Muscle layer of duodenum (tissue), 2 donors: ENCODE results near the gene GALNT9.
A peak's percentile ranks its signal among the peaks of the same experiment; 100 is the strongest.

Experiments
- H3K27ac ChIP-seq: one replicate; pipeline ENCODE4 v1.7.0; 2013; ENCODE audit warnings: mild to moderate bottlenecking, low read length
- H3K27me3 ChIP-seq: one replicate; pipeline ENCODE4 v1.7.0; 2013; ENCODE audit warnings: low read depth, mild to moderate bottlenecking, control low read depth, low read length
- H3K36me3 ChIP-seq, 2 donors: one replicate each; pipeline ENCODE4 v1.7.0; 2013; ENCODE audit warnings: low read length in 2 of 2, control low read depth in 1 of 2, mild to moderate bottlenecking in 1 of 2; ENCODE audit not compliant: insufficient read depth in 2 of 2, control insufficient read depth in 1 of 2
- H3K4me1 ChIP-seq, 2 donors: one replicate each; pipeline ENCODE4 v1.7.0; 2013; ENCODE audit warnings: low read length in 2 of 2, mild to moderate bottlenecking in 2 of 2, control low read depth in 1 of 2, moderate library complexity in 1 of 2; ENCODE audit not compliant: insufficient read depth in 2 of 2, control insufficient read depth in 1 of 2
- H3K4me3 ChIP-seq, 2 donors: one replicate each; pipeline ENCODE4 v1.7.0; 2013; ENCODE audit warnings: low read length in 2 of 2, low read depth in 1 of 2, mild to moderate bottlenecking in 1 of 2
- H3K9me3 ChIP-seq, 2 donors: one replicate each; pipeline ENCODE4 v1.7.0; 2013; ENCODE audit warnings: low read length in 2 of 2, control low read depth in 1 of 2, mild to moderate bottlenecking in 1 of 2; ENCODE audit not compliant: control insufficient read depth in 1 of 2
- donor health status: healthy.

The GALNT9 gene

DNA sequence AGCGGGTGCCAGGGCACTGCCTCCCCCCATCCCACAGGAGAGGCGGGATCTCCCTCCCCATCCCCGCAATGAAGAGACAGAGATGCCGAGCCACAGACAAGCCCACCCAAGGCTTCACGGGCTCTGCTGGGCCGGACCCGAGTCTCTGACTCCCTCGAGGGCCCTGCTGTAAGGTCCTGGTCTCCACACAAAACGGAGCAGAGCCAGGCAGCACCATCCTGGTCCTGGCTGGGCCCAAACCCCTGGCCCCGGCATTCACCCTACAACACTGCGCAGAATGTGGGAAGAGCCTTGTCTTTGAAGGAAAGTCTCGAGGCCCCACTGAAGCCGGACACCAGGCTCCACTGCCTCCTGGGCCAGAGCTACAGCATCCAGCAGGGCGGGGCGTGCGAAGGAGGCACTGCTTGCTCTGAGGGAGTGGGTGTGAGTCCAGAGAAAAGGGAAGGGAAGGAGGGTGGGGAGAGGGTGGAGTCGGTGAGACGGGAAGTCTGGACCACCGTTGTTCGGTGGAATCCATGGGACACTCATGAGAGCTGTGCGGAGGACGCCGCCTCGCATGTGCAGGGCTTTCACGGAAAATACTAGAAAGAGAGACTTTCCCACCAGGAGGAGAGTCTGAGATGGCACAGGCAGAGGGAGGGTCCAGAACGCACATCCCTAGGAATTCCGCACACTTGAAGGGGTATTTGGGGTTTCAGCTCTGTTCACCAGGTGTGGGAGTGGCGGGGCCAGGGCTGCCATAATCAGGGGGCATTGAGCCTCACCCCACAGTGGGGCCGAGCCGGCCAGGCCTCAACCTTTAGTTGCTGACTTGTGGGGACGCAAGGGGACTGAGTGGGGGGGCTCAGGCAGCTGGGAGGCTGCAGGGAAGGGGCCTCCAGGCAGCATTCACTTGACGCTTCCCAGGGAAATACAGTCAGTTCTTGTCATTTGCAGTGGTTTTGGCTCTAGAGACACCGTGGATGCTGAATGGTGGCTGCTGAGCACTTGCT lies 36.8 kb downstream of the GALNT9 start:
- Histone ChIP-seq H3K4me3 (no peak overlapping the region), H3K27me3 (peaks cover 13% of the 10 kb centered on the region), H3K36me3 (no peaks in the 10 kb centered on the region), H3K27ac (no peak overlapping the region), H3K9me3 (no peaks in the 10 kb centered on the region), H3K4me1 (no peaks in the 10 kb centered on the region)

DNA sequence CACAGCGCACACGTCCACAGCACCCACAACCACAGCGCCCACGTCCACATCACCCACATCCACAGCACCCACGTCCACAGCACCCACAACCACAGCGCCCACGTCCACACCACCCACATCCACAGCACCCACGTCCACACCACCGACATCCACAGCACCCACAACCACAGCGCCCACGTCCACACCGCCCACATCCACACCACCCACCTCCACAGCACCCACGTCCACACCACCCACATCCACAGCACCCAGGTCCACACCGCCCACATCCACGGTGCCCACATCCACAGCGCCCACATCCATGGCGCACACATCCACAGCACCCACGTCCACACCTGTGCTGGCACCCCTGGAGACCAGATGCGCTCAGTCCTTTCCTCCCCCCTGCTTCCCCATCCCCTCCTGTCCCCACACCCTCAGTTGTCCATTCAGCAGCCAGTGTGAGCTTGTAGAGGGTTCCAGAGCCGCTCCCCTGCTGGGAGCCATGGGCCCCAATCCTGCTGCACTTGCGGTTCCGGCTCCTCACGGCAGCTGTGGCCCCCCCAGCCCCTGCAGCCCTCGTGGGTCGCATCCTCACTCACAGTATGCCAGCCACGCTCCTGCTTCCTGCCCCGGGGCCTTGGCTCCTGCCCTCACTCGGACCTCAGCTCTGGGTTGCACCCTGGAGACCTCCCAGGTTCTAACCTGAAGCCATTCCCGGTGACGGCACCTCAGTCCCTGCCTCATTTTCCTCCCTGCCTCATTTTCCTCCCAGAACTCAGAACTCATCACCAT lies 37.8 kb downstream of the GALNT9 start:
- no peak overlapping the region for H3K4me3 ChIP-seq
- H3K27ac ChIP-seq: no peak overlapping the region
- no peaks in the 10 kb centered on the region for H3K9me3 ChIP-seq
- peaks cover 0 to 3% of the 10 kb centered on the region in 2 donors for H3K4me1 ChIP-seq
- no peaks in the 10 kb centered on the region for H3K36me3 ChIP-seq
- peaks cover 13% of the 10 kb centered on the region for H3K27me3 ChIP-seq

DNA sequence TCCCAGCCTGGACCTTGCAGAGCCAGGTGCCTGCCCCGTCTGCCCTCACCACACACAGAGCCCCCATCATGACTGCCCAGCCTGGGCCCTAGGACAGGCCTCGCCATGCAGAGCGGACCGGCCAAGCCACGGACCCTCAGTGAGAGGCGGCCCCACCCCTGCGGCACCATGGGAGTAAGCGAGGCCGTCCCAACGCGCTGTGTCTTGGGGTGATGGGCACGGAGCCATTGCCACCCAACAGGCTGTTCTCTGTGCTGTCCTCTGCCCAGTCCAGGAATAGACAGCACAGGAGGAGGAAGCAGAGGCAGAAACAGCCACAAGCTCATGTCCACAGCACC lies 39.2 kb downstream of the GALNT9 start:
- Histone ChIP-seq H3K9me3 (no peaks in the 10 kb centered on the region), H3K36me3 (no peaks in the 10 kb centered on the region), H3K4me1 (peaks cover 0 to 12% of the 10 kb centered on the region in 2 donors), H3K27me3 (peaks cover 11% of the 10 kb centered on the region), H3K27ac (no peak overlapping the region), H3K4me3 (no peak overlapping the region)

DNA sequence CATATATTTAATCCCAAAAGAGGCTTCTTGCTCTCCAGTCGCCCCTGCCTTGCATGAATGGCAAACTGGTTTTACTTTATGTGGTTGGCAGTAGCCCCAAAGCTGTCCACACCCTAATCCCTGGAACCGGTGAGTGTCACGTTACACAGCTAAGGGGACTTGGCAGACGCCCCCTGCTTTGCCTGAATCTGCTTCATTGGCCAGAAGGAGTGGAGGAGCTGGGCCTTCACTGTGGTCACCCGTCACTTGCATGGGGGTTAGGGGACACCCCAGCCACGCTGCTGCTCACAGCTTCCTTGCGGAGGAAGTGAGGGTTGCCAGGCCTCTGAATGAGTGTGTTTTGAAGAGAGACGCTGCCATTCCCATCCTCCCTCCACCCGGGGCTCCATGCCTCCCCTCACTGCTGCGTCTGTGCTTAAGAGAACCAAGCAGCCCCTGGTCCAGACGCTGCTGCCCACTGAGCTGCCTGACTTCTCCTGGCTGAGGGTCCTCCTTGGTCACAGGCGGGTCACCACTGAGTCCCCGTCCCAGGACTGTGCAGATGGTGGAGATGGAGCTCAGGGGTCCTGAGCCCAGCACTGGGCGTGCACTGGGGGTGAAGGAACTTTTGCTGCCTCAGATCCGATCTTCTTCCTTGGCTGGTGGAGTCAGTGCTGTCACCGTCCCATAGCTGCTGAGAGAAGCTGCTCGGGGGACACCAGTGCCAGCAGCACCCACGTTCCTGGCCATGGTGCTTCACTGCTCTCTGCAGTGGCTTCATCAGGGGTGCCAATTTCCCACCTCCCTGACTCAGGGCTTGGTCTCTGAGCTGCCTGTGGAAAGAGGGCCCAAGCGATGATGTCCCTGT lies 39.8 kb downstream of the GALNT9 start:
- peaks cover 6% of the 10 kb centered on the region for H3K27me3 ChIP-seq
- no peaks in the 10 kb centered on the region for H3K36me3 ChIP-seq
- no peak overlapping the region for H3K27ac ChIP-seq
- no peaks in the 10 kb centered on the region for H3K9me3 ChIP-seq
- H3K4me1 ChIP-seq: peaks cover 0 to 12% of the 10 kb centered on the region in 2 donors
- H3K4me3 ChIP-seq: no peak overlapping the region

DNA sequence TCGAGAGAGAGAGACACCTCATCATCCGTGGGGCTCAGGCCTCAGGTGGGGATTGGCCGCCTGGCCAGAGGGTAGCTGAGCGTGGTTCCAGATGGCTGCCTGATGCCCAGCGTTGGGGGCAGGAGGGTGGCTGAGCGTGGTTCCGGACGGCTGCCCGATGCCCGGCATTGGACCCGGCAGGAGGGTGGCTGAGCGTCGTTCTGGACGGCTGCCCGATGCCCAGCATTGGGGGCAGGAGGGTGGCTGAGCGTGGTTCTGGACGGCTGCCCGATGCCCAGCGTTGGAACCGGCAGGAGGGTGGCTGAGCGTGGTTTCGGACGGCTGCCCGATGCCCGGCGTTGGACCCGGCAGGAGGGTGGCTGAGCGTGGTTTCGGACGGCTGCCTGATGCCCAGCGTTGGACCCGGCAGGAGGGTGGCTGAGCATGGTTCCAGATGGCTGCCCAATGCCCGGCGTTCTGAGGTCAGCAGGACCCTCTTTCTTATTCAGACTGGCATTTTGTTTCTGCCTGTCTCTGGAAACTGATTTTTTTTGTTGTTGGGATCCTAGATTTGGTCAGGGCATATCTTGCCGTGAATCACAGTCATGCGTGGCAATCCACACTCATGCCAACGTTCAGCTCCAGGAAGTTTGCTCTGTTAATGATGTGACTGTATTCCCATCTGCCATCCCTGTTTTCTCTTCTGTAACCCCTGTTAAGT lies 40.7 kb downstream of the GALNT9 start:
- Histone ChIP-seq H3K4me3 (no peak overlapping the region), H3K9me3 (no peaks in the 10 kb centered on the region), H3K27me3 (peaks cover 6% of the 10 kb centered on the region), H3K27ac (no peak overlapping the region), H3K36me3 (no peaks in the 10 kb centered on the region), H3K4me1 (peaks cover 0 to 12% of the 10 kb centered on the region in 2 donors)

DNA sequence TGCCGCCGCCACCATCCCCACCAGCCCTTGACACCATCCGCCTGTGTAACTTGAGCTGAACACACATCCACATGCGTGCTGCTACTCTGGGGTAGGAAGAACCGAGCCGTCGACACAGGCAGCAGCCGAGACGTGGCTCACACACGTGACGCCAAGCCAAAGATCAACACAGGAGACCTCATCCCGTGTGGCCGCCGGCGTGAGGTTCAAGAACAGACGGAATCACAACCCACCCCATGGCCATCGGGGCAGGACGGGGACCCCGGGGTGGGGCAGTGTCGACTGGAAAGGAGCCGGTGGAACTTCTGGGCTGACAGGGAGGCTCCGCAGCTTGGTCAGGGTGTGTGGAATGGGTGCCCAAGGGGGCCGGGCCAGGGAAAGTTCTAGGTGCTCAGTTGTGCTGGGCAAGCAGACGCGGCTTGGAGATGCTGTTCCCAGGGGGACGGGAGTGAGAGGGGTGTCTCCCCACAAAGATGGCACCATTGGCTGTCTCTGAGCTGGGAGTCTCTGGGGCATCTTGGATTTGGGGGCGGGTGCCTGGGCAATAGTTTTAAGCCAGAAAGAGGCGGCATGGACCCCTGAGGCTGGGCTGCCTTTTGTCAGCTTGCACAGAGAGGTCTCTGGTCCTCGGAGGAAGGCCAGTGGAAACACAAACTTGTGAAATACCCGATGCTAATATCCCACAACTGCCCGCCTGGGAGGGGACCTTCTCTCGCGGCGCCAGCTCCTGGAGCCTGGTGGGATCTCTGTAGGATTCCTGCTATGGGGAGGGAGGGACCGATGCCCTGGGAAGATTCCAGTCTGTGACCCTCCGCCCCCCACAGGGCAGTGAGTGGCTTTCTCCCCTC lies 41.8 kb downstream of the GALNT9 start:
- peaks cover 6% of the 10 kb centered on the region for H3K27me3 ChIP-seq
- no peaks in the 10 kb centered on the region for H3K36me3 ChIP-seq
- no peaks in the 10 kb centered on the region for H3K9me3 ChIP-seq
- H3K4me1 ChIP-seq: peaks cover 0 to 12% of the 10 kb centered on the region in 2 donors
- no peak overlapping the region for H3K4me3 ChIP-seq
- H3K27ac ChIP-seq: no peak overlapping the region

DNA sequence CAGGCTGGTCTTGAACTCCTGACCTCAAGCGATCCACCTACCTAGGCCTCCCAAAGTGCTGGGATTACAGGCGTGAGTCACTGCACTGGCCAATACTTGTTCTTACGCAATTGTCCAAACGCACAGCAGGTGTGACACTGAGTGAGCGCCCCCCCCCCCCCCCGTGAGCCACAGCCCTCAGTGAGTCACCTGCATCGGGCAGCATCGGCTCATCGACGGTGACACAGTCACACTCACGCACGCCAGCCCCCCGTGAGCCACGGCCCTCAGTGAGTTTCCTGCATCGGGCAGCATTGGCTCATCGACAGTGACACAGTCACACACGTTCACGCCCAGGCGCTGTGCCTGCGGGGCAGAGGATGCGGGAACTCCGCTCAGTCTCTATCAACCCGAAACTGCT lies 42.5 kb downstream of the GALNT9 start:
- Histone ChIP-seq H3K4me3 (no peak overlapping the region), H3K4me1 (peaks cover 0 to 12% of the 10 kb centered on the region in 2 donors), H3K27ac (no peak overlapping the region), H3K36me3 (no peaks in the 10 kb centered on the region), H3K27me3 (peaks cover 6% of the 10 kb centered on the region), H3K9me3 (no peaks in the 10 kb centered on the region)

DNA sequence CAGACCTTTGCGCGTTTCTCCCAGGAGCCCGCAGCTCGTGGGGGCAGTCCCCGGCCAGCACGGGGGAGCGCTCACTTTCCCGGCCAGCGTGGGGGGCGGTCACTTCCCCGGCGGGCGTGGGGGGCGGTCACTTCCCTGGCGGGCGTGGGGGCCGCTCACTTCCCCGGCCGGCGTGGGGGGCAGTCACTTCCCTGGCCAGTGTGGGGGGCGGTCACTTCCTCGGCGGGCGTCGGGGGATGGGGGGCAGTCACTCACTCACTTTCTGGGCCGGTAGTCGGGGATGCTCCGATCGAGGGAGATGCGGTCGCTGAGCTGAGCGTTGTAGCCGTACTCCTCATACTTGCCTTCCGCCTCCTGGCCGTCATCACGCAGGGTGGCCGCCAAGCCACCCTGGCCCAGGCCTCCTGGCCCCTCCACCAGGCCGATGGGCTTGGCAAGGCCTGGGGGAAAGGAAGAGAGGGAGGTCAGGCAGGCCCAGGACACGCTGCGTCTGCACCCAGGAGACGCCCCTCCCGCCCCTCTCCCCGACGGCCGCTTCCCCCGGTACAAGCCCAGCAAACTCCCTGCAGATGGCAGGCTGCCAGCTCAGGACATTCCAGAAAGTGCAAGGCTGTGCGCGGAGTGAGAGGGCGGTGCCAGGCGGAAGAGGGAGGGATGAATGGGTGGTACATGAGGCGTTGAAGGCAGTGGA lies 43.3 kb downstream of the GALNT9 start:
- Histone ChIP-seq H3K4me1 (peaks cover 0 to 12% of the 10 kb centered on the region in 2 donors), H3K27me3 (peaks cover 6% of the 10 kb centered on the region), H3K36me3 (no peaks in the 10 kb centered on the region), H3K27ac (no peak overlapping the region), H3K4me3 (peak overlapping the region in 1 of 2 donors; percentile 40), H3K9me3 (no peaks in the 10 kb centered on the region)

DNA sequence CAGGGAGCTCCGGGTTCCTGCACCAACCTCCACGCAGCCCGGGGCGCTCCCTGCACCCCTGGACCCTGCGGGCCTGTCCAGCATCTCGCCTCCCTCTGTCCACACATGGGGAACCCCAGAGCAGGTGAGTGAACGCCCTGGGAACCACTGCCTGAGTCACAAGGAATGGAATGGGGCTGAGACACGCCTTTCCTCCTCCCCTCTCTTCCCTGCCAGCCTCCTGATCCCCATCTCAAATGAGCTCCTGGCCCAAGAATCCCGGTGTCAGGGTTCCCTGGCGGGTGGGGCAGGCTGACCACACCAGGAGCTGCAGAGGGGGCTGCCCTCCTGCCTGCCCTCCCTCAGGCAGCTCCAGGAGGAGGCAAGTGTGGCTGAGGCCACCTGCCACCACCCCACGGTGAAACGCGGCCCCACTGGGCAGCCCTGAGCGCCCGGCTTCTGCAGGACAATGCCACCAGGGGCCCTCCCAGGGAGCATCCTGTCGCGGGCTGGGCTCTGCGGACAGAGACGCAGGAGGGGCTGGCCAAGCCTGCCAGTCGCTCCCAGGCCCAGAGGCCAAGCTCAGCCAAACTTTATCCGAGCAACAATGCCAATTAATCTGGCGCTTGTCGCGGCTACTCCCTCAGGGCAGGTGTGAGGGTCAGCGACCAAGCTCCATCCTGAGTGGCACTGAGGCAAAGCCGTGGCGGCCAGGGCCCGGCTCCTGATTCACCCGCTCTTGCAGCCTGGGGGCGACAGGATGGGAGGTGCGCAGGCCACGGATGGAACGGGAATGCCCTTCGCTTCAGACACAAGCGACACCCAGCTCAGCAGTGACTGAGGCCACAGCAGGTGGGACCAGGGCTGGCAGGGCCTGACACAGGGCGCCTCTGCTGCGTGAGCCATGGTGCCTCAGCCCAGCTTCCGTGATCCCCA lies 44.3 kb downstream of the GALNT9 start:
- Histone ChIP-seq H3K9me3 (no peaks in the 10 kb centered on the region), H3K36me3 (no peaks in the 10 kb centered on the region), H3K27me3 (peaks cover 6% of the 10 kb centered on the region), H3K4me3 (no peak overlapping the region), H3K4me1 (peaks cover 0 to 12% of the 10 kb centered on the region in 2 donors), H3K27ac (no peak overlapping the region)
